Bronchial epithelial cell (primary cell): Measurements from ENCODE around the gene CATSPER3. TPM values are rescaled to one million over a fixed set of nuclear protein-coding genes. Genes with fewer than 3 reads are reported as not detected.
A peak's percentile ranks its signal among the peaks of the same experiment; 100 is the strongest.

Source experiments
- DNase-seq: peaks from one replicate; pipeline ENCODE4 v3.0.0-alpha.2; 2010; ENCODE audit warnings: low read depth
- FAIRE-seq: peaks from 2 replicates; lab custom pipeline; 2011; peaks lifted over from hg19 to GRCh38; lab: Jason Lieb, UNC
- H3K27me3 ChIP-seq: 2 replicates; pipeline ENCODE4 v1.5.1; 2011; ENCODE audit warnings: low read length; ENCODE audit not compliant: control insufficient read depth, insufficient read depth
- H3K36me3 ChIP-seq: 2 replicates; pipeline ENCODE4 v1.5.1; 2011; ENCODE audit warnings: low read length; ENCODE audit not compliant: control insufficient read depth, insufficient read depth
- H3K4me3 ChIP-seq: 2 replicates; pipeline ENCODE4 v1.5.1; 2011; ENCODE audit warnings: mild to moderate bottlenecking, low read depth, low read length, control low read depth
- CTCF ChIP-seq: IDR thresholded peaks from 2 replicates; pipeline ENCODE4 v1.5.1; 2011; ENCODE audit warnings: mild to moderate bottlenecking, moderate library complexity, low read length, control low read depth, inconsistent platforms; ENCODE audit not compliant: insufficient read depth, severe bottlenecking
- total RNA-seq: library from RNA; depleted of rRNA; stranded (reverse); fragments of >200 nt; gene quantifications from 2 replicates; pipeline ENCODE4 v1.2.1, GENCODE V29; 2014

CATSPER3 gene
- total RNA-seq, 1 donor from 2014 or later = under 0.01 TPM

- H3K4me3 ChIP-seq = no peak overlapping the region
- DNase-seq (no peak), FAIRE-seq (no peak)
- no peak for TF ChIP-seq CTCF
- peaks cover 1% of the 10 kb centered on the region for H3K27me3 ChIP-seq
- no peaks in the 10 kb centered on the region for H3K36me3 ChIP-seq
Measured at GRCh38 chr5:135048286-135048685, 80.6 kb downstream of the CATSPER3 start.

GRCh38 chr5:135048930-135049329 is 81.2 kb downstream of the CATSPER3 start:
- FAIRE-seq (no peak), DNase-seq (no peak)
- no peak for TF ChIP-seq CTCF
- no peak overlapping the region for H3K4me3 ChIP-seq
- H3K36me3 ChIP-seq = no peaks in the 10 kb centered on the region
- peaks cover 1% of the 10 kb centered on the region for H3K27me3 ChIP-seq

GRCh38 chr5:135050244-135050767 is 82.6 kb downstream of the CATSPER3 start:
- no peak for FAIRE-seq
- Histone ChIP-seq H3K4me3 (no peak overlapping the region), H3K27me3 (peaks cover 1% of the 10 kb centered on the region), H3K36me3 (no peaks in the 10 kb centered on the region)
- DNase-seq = no peak
- no peak for TF ChIP-seq CTCF

- no peaks in the 10 kb centered on the region for H3K27me3 ChIP-seq
- no peak for FAIRE-seq
Measured at GRCh38 chr5:135051399-135051798, 83.7 kb downstream of the CATSPER3 start.

GRCh38 chr5:135051872-135052271 is 84.2 kb downstream of the CATSPER3 start:
- H3K27me3 ChIP-seq = no peaks in the 10 kb centered on the region
- no peaks in the 10 kb centered on the region for H3K36me3 ChIP-seq
- FAIRE-seq = peak; percentile 7
- no peak overlapping the region for H3K4me3 ChIP-seq
- TF ChIP-seq CTCF = no peak
- no peak for DNase-seq

More at GRCh38 chr5:135051399-135051798, 83.7 kb downstream of the CATSPER3 start:
- no peak overlapping the region for H3K4me3 ChIP-seq
- no peak for TF ChIP-seq CTCF
- no peaks in the 10 kb centered on the region for H3K36me3 ChIP-seq
- no peak for DNase-seq
